ENCODE data around the gene PLCXD1.

GRCh38 chrX:267771-268261 lies 13.4 kb upstream of the PLCXD1 start:
- no peak for TF ChIP-seq CTCF (IDR thresholded peaks at IDR 0.05)
- no peak for TF ChIP-seq POLR2A (IDR thresholded peaks at IDR 0.05)
